HEK293 (cell line): ENCODE measurements around the gene HARBI1.
A peak's percentile ranks its signal among the peaks of the same experiment; 100 is the strongest.

ENCODE experiments used
- FEZF1 ChIP-seq: fragments of 450-650 bp; formaldehyde crosslinking; IDR thresholded peaks from 2 replicates; pipeline ENCODE4 v1.5.1; 2016; ENCODE audit warnings: missing biosample characterization, missing genetic modification characterization
- GFI1B ChIP-seq: fragments of 450-650 bp; formaldehyde crosslinking; IDR thresholded peaks from 2 replicates; pipeline ENCODE4 v1.5.1; 2016; ENCODE audit warnings: missing biosample characterization, missing genetic modification characterization
- GLIS2 ChIP-seq: fragments of 450-650 bp; formaldehyde crosslinking; IDR thresholded peaks from 2 replicates; pipeline ENCODE4 v1.5.1; 2016; ENCODE audit warnings: missing biosample characterization, missing genetic modification characterization
- KLF7 ChIP-seq: fragments of 450-650 bp; formaldehyde crosslinking; IDR thresholded peaks from 2 replicates; pipeline ENCODE4 v1.5.1; 2016; ENCODE audit warnings: missing biosample characterization, missing genetic modification characterization, borderline replicate concordance
- MEIS1 ChIP-seq: sonication (generic); formaldehyde crosslinking; IDR thresholded peaks from 2 replicates; pipeline ENCODE4 v1.8.1; 2022; ENCODE audit warnings: missing genetic modification reagents, mild to moderate bottlenecking, borderline replicate concordance
- ZBTB1 ChIP-seq: fragments of 450-650 bp; formaldehyde crosslinking; IDR thresholded peaks from 2 replicates; pipeline ENCODE4 v1.5.1; 2016; ENCODE audit warnings: missing biosample characterization, missing genetic modification characterization
- ZBTB17 ChIP-seq: fragments of 450-650 bp; formaldehyde crosslinking; IDR thresholded peaks from 2 replicates; pipeline ENCODE4 v1.5.1; 2016; ENCODE audit warnings: missing biosample characterization, missing genetic modification characterization
- ZBTB21 ChIP-seq: fragments of 450-650 bp; formaldehyde crosslinking; IDR thresholded peaks from 2 replicates; pipeline ENCODE4 v1.5.1; 2017; ENCODE audit warnings: missing biosample characterization, missing genetic modification characterization
- ZFP3 ChIP-seq: fragments of 450-650 bp; formaldehyde crosslinking; IDR thresholded peaks from 2 replicates; pipeline ENCODE4 v1.5.1; 2016; ENCODE audit warnings: low read depth, missing biosample characterization, missing genetic modification characterization
- ZNF138 ChIP-seq: fragments of 450-650 bp; formaldehyde crosslinking; IDR thresholded peaks from 2 replicates; pipeline ENCODE4 v1.5.1; 2016; ENCODE audit warnings: missing biosample characterization, missing genetic modification characterization, borderline replicate concordance
- ZNF16 ChIP-seq: fragments of 450-650 bp; formaldehyde crosslinking; IDR thresholded peaks from 2 replicates; pipeline ENCODE4 v1.5.1; 2016; ENCODE audit warnings: low read depth, missing biosample characterization, missing genetic modification characterization
- ZNF23 ChIP-seq: fragments of 450-650 bp; formaldehyde crosslinking; IDR thresholded peaks from 2 replicates; pipeline ENCODE4 v1.5.1; 2016; ENCODE audit warnings: missing biosample characterization, missing genetic modification characterization, borderline replicate concordance
- ZNF24 ChIP-seq: fragments of 450-650 bp; formaldehyde crosslinking; IDR thresholded peaks from 2 replicates; pipeline ENCODE4 v1.5.1; 2016; ENCODE audit warnings: missing biosample characterization, missing genetic modification characterization
- ZNF324 ChIP-seq: fragments of 450-650 bp; formaldehyde crosslinking; IDR thresholded peaks from 2 replicates; pipeline ENCODE4 v1.5.1; 2016; ENCODE audit warnings: missing biosample characterization, missing genetic modification characterization
- ZNF341 ChIP-seq: fragments of 450-650 bp; formaldehyde crosslinking; IDR thresholded peaks from 2 replicates; pipeline ENCODE4; 2016; ENCODE audit warnings: low read depth, missing biosample characterization, missing genetic modification characterization
- ZNF521 ChIP-seq: fragments of 450-650 bp; formaldehyde crosslinking; IDR thresholded peaks from 2 replicates; pipeline ENCODE4 v1.5.1; 2017; ENCODE audit warnings: missing biosample characterization, mild to moderate bottlenecking, missing genetic modification characterization
- ZNF549 ChIP-seq: fragments of 450-650 bp; IDR thresholded peaks from 2 replicates; pipeline ENCODE4 v1.5.1; 2018; ENCODE audit warnings: missing biosample characterization, missing genetic modification characterization, mild to moderate bottlenecking, inconsistent platforms, moderate library complexity
- ZNF621 ChIP-seq: fragments of 450-650 bp; formaldehyde crosslinking; IDR thresholded peaks from 2 replicates; pipeline ENCODE4 v1.5.1; 2017; ENCODE audit warnings: missing biosample characterization, missing genetic modification characterization
- ZNF658 ChIP-seq: fragments of 450-650 bp; formaldehyde crosslinking; IDR thresholded peaks from 2 replicates; pipeline ENCODE4; 2016; ENCODE audit warnings: missing biosample characterization, missing genetic modification characterization
- ZNF76 ChIP-seq: fragments of 450-650 bp; formaldehyde crosslinking; IDR thresholded peaks from 2 replicates; pipeline ENCODE4; 2016; ENCODE audit warnings: low read depth, missing biosample characterization, missing genetic modification characterization, borderline replicate concordance
- ZNF791 ChIP-seq: fragments of 450-650 bp; formaldehyde crosslinking; IDR thresholded peaks from 2 replicates; pipeline ENCODE4 v1.5.1; 2016; ENCODE audit warnings: missing biosample characterization, missing genetic modification characterization
- ZSCAN30 ChIP-seq: fragments of 450-650 bp; IDR thresholded peaks from 2 replicates; pipeline ENCODE4 v1.5.1; 2018; ENCODE audit warnings: missing biosample characterization, mild to moderate bottlenecking, missing genetic modification characterization, moderate library complexity
- TF ChIP-seq, protein P1 (sequence below): fragments of 450-650 bp; formaldehyde crosslinking; IDR thresholded peaks from 2 replicates; pipeline ENCODE4 v1.5.1; 2016; ENCODE audit warnings: missing biosample characterization, missing genetic modification characterization
- TF ChIP-seq, protein P2 (sequence below): fragments of 450-650 bp; formaldehyde crosslinking; IDR thresholded peaks from 2 replicates; pipeline ENCODE4 v1.5.1; 2017; ENCODE audit warnings: missing biosample characterization, missing genetic modification characterization
- TF ChIP-seq, protein P3 (sequence below): fragments of 450-650 bp; formaldehyde crosslinking; IDR thresholded peaks from 2 replicates; pipeline ENCODE4 v1.5.1; 2016; ENCODE audit warnings: missing biosample characterization, missing genetic modification characterization
- TF ChIP-seq, protein P4 (sequence below): fragments of 450-650 bp; formaldehyde crosslinking; IDR thresholded peaks from 2 replicates; pipeline ENCODE4 v1.5.1; 2016; ENCODE audit warnings: missing biosample characterization, missing genetic modification characterization, borderline replicate concordance
- TF ChIP-seq, protein P5 (sequence below): fragments of 450-650 bp; formaldehyde crosslinking; IDR thresholded peaks from 2 replicates; pipeline ENCODE4 v1.5.1; 2016; ENCODE audit warnings: missing biosample characterization, missing genetic modification characterization
- TF ChIP-seq, protein P6 (sequence below): fragments of 450-650 bp; formaldehyde crosslinking; optimal IDR thresholded peaks from 2 replicates; pipeline ENCODE3; 2016; ENCODE audit warnings: missing biosample characterization, mild to moderate bottlenecking, missing genetic modification characterization

HARBI1 gene

DNA sequence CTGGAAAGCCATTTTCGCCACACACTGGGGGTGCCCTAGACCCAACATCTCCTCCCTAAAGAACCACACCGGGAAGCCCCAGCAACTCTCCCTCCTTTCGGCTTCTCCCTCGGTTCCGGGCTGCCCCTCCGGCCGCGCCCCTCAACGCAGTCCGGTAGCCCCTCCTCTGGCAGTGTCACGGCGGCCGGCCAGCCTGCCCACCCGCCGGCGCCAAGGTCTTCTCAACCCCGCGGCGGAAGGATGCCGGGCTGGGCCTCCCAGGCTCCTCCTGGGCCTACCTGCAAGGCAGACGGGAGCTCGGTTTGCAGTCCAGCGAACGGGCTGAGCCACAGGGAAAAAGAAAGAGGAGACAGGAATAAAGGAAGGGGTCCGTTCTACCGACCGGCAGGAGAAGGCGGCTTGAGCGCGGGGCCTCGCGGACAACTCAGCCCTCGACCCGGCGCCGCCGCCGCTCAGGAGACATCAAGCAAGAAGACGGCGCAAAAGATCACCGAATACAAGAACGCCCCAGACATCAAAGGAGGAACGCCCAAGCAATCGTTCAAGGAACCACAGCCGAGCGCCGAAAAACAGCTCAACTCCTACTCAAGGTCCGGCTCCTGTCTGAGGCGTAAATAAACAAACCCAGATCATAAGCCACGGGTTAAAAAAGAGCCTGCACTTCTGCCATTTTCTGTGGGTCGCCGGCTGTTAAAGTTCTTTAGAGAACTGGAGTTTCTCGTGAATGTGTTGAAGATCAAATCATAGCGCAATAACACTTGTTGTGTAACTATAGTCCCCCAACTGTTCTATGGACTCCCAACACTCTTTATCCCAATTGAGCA, 23.3 kb downstream of the HARBI1 start, which contains the start of gene AMBRA1 (continued):
- TF ChIP-seq, protein P1, sequence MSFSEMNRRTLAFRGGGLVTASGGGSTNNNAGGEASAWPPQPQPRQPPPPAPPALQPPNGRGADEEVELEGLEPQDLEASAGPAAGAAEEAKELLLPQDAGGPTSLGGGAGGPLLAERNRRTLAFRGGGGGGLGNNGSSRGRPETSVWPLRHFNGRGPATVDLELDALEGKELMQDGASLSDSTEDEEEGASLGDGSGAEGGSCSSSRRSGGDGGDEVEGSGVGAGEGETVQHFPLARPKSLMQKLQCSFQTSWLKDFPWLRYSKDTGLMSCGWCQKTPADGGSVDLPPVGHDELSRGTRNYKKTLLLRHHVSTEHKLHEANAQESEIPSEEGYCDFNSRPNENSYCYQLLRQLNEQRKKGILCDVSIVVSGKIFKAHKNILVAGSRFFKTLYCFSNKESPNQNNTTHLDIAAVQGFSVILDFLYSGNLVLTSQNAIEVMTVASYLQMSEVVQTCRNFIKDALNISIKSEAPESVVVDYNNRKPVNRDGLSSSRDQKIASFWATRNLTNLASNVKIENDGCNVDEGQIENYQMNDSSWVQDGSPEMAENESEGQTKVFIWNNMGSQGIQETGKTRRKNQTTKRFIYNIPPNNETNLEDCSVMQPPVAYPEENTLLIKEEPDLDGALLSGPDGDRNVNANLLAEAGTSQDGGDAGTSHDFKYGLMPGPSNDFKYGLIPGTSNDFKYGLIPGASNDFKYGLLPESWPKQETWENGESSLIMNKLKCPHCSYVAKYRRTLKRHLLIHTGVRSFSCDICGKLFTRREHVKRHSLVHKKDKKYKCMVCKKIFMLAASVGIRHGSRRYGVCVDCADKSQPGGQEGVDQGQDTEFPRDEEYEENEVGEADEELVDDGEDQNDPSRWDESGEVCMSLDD, result no peak
- TF ChIP-seq, protein P2, sequence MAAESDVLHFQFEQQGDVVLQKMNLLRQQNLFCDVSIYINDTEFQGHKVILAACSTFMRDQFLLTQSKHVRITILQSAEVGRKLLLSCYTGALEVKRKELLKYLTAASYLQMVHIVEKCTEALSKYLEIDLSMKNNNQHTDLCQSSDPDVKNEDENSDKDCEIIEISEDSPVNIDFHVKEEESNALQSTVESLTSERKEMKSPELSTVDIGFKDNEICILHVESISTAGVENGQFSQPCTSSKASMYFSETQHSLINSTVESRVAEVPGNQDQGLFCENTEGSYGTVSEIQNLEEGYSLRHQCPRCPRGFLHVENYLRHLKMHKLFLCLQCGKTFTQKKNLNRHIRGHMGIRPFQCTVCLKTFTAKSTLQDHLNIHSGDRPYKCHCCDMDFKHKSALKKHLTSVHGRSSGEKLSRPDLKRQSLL, result peak; percentile 85
- TF ChIP-seq ZNF24, result 0 out of 2 replicates have a peak, but pooled peaks have one; percentile 43
- no peak for TF ChIP-seq ZBTB21 (tag by site-specific recombination)
- TF ChIP-seq ZNF23, result peak; percentile 88
- TF ChIP-seq ZNF621 (tag by site-specific recombination), result no peak
- TF ChIP-seq ZNF521 (tag by site-specific recombination), result no peak
- TF ChIP-seq MEIS1, result no peak
- TF ChIP-seq ZNF658, result no peak
- no peak for TF ChIP-seq ZNF341 (tag by site-specific recombination)
- TF ChIP-seq, protein P3, sequence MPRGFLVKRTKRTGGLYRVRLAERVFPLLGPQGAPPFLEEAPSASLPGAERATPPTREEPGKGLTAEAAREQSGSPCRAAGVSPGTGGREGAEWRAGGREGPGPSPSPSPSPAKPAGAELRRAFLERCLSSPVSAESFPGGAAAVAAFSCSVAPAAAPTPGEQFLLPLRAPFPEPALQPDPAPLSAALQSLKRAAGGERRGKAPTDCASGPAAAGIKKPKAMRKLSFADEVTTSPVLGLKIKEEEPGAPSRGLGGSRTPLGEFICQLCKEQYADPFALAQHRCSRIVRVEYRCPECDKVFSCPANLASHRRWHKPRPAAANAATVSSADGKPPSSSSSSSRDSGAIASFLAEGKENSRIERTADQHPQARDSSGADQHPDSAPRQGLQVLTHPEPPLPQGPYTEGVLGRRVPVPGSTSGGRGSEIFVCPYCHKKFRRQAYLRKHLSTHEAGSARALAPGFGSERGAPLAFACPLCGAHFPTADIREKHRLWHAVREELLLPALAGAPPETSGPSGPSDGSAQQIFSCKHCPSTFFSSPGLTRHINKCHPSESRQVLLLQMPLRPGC (tag by site-specific recombination), result no peak
- 0 out of 2 replicates have a peak, but pooled peaks have one; percentile 14 for TF ChIP-seq KLF7 (tag by site-specific recombination)
- TF ChIP-seq, protein P4, sequence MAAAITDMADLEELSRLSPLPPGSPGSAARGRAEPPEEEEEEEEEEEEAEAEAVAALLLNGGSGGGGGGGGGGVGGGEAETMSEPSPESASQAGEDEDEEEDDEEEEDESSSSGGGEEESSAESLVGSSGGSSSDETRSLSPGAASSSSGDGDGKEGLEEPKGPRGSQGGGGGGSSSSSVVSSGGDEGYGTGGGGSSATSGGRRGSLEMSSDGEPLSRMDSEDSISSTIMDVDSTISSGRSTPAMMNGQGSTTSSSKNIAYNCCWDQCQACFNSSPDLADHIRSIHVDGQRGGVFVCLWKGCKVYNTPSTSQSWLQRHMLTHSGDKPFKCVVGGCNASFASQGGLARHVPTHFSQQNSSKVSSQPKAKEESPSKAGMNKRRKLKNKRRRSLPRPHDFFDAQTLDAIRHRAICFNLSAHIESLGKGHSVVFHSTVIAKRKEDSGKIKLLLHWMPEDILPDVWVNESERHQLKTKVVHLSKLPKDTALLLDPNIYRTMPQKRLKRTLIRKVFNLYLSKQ (tag by site-specific recombination), result no peak
- no peak for TF ChIP-seq ZBTB1 (tag by site-specific recombination)
- peak; percentile 87 for TF ChIP-seq ZNF76 (tag by site-specific recombination)
- no peak for TF ChIP-seq ZNF16 (tag by site-specific recombination)
- TF ChIP-seq ZBTB17 (tag by site-specific recombination), result peak; percentile 100
- TF ChIP-seq, protein P5, sequence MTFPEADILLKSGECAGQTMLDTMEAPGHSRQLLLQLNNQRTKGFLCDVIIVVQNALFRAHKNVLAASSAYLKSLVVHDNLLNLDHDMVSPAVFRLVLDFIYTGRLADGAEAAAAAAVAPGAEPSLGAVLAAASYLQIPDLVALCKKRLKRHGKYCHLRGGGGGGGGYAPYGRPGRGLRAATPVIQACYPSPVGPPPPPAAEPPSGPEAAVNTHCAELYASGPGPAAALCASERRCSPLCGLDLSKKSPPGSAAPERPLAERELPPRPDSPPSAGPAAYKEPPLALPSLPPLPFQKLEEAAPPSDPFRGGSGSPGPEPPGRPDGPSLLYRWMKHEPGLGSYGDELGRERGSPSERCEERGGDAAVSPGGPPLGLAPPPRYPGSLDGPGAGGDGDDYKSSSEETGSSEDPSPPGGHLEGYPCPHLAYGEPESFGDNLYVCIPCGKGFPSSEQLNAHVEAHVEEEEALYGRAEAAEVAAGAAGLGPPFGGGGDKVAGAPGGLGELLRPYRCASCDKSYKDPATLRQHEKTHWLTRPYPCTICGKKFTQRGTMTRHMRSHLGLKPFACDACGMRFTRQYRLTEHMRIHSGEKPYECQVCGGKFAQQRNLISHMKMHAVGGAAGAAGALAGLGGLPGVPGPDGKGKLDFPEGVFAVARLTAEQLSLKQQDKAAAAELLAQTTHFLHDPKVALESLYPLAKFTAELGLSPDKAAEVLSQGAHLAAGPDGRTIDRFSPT (tag by site-specific recombination), result no peak
- TF ChIP-seq ZNF549 (tag by site-specific recombination), result no peak
- TF ChIP-seq, protein P6, sequence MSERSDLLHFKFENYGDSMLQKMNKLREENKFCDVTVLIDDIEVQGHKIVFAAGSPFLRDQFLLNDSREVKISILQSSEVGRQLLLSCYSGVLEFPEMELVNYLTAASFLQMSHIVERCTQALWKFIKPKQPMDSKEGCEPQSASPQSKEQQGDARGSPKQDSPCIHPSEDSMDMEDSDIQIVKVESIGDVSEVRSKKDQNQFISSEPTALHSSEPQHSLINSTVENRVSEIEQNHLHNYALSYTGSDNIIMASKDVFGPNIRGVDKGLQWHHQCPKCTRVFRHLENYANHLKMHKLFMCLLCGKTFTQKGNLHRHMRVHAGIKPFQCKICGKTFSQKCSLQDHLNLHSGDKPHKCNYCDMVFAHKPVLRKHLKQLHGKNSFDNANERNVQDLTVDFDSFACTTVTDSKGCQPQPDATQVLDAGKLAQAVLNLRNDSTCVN (tag by site-specific recombination), result peak; percentile 30
- no peak for TF ChIP-seq GFI1B
- TF ChIP-seq FEZF1, result no peak
- TF ChIP-seq GLIS2 (tag by site-specific recombination), result peak; percentile 57; the same call in 1 of the 2 replicates
- TF ChIP-seq ZSCAN30, result 0 out of 2 replicates have a peak, but pooled peaks have one; percentile 57
- no peak for TF ChIP-seq ZNF324
- no peak for TF ChIP-seq ZNF138 (tag by site-specific recombination)
- no peak for TF ChIP-seq ZFP3 (tag by site-specific recombination)
- TF ChIP-seq ZNF791 (tag by site-specific recombination), result no peak
